VCaP (cell line): Measurements from ENCODE around the gene ANKEF1.
"Not testable (repeated sequence)": the region's sequence is repeated elsewhere in the genome, so short reads cannot be mapped to it uniquely, and the experiment has no call there.

Source experiments
- H3K27ac ChIP-seq: fragments of 450-650 bp; 2 replicates; pipeline ENCODE4 v1.5.1; 2017
- CTCF ChIP-seq: fragments of 450-650 bp; conservative IDR thresholded peaks from 2 replicates; pipeline ENCODE4 v1.5.1; 2017; ENCODE audit warnings: mild to moderate bottlenecking, moderate library complexity

The ANKEF1 gene

GRCh38 chr20:10033905-10034650 is 709 bp upstream of the ANKEF1 start:
- peak overlapping the region; percentile 66; the same call in 1 of the 2 replicates for H3K27ac ChIP-seq
- TF ChIP-seq CTCF: no peak

- H3K27ac ChIP-seq: not testable (repeated sequence)
Observed at GRCh38 chr20:10036321-10036720, 1.5 kb downstream of the ANKEF1 start.

GRCh38 chr20:10040070-10040975 is 5.5 kb downstream of the ANKEF1 start:
- TF ChIP-seq CTCF: no peak
- no peak overlapping the region for H3K27ac ChIP-seq

- no peak for TF ChIP-seq CTCF
- no peak overlapping the region for H3K27ac ChIP-seq
Observed at GRCh38 chr20:10042086-10042485, 7.3 kb downstream of the ANKEF1 start.

- no peak overlapping the region for H3K27ac ChIP-seq
- peak; percentile 30; the same call in 1 of the 2 replicates for TF ChIP-seq CTCF
Observed at GRCh38 chr20:10047427-10047826, 12.6 kb downstream of the ANKEF1 start.

GRCh38 chr20:10051185-10051584 is 16.4 kb downstream of the ANKEF1 start:
- no peak for TF ChIP-seq CTCF
- no peak overlapping the region for H3K27ac ChIP-seq

- no peak for TF ChIP-seq CTCF
Observed at GRCh38 chr20:10059006-10059405, 24.2 kb downstream of the ANKEF1 start.

More at GRCh38 chr20:10059006-10059405, 24.2 kb downstream of the ANKEF1 start:
- no peak overlapping the region for H3K27ac ChIP-seq
